HG03520 (cell line): Measurements from ENCODE around the gene SIL1.
"Not testable (repeated sequence)": the region's sequence is repeated elsewhere in the genome, so short reads cannot be mapped to it uniquely, and the experiment has no call there.

Experiments used
- ATAC-seq: cut with Tn5 transposase; IDR thresholded peaks from one replicate; pipeline ENCODE4 v1.9.1; 2021; ENCODE audit warnings: mild to moderate bottlenecking, moderate library complexity; ENCODE audit not compliant: unreplicated experiment

Gene SIL1

DNA sequence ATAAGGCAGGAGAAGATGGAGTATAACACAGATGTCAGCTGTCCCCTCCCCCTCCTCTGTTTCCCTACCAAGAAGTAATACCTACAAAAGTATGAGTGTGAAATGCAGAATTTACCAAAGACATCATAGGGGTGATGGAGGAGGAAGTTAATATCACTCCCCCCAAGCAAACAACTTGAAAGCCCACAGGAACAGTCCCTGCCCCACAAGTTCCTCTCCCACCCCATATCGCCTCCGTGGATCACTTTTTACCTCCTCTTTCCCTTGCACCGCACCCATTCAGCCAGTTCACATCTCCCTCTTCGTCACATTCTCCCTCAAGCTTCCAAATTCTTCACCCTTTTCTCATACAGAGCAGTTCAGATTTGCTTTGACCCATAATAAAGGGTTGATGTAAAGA, 7.0 kb upstream of the SIL1 start:
- ATAC-seq, result no peak

DNA sequence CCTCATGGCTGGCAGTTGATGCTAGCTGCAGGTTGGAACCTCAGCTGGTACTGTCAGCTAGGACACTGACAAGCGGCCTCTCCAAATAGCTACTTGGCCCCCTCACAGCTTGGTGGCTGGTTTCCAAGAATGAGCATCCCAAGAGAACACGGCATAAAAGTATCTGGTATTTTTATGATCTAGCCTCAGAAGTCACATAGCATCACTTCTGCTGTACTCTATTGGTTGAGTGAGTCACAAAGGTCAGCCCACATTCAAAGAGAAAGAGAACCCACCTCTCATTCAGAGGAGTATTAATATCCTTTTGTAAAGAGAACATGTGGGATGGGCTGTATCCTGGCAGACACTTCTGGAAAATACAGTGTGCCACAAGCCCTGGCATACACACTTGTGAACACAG, 6.0 kb upstream of the SIL1 start:
- ATAC-seq, result no peak

DNA sequence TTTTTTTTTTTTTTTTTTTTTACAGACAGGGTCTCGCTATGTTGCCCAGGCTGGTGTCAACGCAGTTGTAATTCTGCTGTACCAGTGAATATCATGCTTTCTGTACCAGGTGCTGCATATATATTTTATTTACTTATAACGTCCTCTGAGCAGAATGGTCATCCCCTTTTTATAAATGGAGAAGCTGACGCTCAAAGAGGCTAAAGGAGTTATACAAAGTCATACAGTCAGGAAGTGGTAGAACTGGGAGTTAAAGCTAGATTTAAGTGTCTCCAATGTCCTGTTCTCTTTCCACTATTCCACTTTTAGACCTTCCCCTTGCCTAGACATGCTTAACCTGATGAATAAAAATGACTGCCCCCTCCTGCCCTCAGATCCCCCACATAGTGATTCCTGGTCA, 1.2 kb upstream of the SIL1 start:
- ATAC-seq, result no peak

DNA sequence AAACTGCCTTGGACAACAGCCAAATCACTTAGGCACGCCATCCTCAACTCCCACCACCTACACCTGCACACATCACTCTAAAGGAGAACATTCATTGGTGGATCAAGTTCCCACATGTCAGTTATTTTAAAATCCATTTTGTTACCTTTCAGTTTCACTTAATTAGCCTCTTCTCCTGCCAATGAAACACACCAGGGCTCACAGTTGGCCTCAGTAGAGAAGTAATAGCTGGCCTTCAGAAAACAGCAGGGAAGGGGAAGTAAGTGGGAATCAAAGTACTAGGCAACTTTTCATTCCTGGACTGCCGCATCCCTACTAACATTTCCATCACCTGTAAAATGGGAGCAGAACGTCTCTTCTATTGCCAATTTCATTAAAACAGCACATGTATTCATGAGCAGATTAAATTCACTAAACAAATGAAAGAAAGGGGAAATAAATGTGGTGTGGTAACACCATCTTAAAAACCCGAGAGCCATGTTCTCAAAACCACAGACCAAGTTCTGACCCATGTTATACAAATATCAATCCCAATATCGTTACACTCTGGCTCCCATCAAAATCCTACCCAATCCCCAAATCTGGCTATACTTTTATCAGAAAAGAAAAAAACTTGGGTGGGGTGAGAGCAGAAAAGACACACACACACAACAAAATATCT, 1.7 kb downstream of the SIL1 start:
- no peak for ATAC-seq

DNA sequence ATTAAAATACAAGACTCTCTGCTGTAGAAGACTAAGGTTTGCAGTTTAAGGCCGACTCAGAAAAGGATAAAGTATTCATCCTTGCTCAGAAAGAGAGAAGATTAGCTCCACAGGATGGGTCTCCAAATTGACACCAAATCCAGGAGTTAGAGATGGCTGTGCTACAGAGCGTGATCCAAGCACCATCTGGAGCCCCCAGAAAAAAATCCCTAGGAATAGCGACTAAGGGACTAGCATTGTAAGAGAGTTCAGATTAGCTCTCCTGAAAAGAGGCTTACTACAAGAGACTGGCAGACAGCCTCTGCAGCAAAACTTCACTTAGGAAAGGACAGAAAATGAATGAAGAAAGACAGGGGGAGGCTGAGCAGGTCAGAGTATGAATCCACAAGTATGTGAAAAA, 3.7 kb downstream of the SIL1 start:
- ATAC-seq, result no peak

DNA sequence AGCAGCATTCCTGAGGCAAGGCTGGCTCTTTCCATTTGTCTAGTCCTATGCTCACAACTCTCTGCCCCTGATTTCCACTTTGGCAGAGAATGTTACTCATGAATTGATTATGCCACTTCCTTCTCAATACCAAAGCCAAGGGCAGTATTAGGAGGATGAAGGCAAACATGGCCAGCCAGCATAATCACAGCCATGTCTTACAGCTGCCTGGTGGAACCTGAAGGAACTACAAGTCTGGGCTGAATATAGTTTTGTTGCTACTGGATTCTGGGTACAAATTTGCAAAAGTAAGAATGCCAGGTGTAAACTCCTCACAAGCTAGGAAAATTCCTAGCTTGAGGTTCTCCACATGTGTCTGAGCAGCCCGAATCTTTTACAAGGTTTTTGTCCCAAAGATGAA, 4.2 kb downstream of the SIL1 start:
- no peak for ATAC-seq

DNA sequence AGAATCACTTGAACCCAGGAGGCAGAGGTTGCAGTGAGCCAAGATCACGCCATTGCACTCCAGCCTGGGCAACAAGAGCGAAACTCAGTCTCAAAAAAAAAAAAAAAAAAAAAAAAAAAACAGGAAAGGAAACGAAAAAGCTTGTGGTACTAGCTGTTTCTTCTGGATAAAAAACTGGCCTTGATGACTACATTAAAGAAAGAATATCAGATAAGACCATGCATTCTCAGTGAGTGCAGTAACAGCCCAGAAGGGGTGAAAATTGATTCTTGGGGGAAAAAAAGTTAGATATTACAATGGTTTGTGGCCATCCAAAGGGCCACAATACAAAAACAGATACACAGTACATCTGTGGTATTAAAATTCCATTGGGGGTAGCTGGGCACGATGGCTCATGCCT, 5.3 kb downstream of the SIL1 start:
- ATAC-seq, result not testable (repeated sequence)

DNA sequence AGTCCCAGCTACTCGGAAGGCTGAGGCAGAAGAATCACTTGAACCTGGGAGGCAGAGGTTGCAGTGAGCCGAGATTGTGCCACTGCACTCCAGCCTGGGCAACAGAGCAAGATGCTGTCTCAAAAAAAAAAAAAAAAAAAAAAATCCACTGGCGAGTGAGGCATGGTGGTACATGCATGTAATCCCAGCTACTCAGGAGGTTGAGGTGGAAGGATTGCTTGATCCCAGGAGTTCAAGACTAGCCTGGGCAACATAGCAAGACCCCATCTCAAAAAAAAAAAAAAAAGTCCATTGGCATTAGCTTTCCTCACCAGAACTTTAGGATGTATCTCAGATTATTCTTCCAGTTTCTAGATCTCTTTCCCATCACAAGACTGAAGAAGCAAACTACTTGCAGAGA, 6.2 kb downstream of the SIL1 start:
- not testable (repeated sequence) for ATAC-seq

DNA sequence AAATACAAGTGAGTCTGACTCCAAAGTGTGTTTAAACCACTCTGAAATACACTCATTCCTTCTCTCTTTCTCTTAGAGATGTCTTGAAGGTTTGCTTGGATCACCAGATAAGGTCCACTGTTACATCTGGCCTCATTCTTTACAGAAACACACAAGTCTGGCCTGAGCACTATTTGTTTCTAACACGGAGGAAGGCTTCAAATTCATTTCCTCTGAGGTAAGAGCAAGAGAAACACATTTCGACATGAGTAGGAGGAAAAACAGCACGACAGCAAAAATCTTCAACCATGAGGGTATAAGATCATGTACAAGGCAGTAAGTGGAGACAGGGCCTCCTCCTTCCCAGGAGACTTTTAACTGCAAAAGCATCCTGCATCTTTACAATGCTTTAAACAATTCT, 8.0 kb downstream of the SIL1 start:
- ATAC-seq, result no peak

DNA sequence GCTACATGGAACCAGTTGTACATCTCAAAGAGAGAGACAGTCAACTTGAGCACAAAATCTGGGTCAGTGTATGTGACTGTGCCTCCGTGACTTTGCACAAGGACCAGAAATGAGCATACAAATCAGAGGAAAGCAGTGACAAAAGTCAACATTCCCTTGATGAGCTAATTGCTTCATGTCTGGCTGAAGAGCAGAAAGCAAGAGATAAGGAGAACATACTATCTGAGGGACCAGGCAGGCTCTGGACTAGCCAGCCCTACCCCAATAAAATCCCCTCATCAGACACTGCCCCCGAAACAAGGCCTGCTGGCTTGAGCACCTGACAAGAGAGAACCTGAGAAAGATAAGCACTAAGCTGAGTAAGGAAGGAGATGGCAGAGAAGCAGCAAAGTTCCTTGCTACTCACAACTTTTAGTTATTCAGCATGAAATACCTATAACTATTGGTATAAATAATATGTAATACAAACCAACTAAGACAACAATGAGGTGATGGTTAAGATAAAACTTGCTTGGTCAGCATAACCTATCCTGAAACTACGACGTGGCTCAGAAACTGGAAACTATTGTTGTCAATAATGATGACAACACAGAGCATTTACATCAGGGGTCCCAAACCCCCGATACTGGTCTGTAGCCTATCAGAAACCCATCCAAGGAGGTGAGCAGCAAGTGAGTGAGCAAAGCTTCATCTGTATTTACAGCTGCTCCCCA, 9.5 kb downstream of the SIL1 start:
- no peak for ATAC-seq

DNA sequence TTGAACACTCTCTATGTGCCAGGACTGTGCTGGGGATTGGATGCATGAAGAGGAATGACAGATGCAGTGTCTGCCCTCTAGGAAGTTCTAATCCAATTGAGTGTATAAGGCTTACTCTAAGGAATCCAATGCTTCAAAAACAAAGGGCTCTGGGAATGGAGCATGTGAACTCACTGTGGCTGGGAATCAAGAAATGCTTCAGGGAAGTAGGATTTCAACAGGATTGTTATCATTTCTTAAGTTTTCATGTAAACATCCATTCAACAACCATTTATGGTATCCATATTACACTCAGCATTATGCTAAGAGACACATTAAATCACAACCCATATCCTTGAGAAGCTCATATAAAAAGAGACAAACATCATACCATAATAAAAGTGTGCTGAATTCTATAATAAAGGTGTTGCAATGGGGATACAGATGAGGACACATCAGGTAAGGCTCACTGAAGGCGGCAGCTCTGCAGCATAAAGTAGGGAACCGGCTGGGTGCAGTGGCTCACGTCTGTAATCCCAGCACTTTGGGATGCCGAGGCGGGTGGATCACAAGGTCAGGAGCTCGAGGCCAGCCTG, 11.3 kb downstream of the SIL1 start:
- ATAC-seq, result no peak

DNA sequence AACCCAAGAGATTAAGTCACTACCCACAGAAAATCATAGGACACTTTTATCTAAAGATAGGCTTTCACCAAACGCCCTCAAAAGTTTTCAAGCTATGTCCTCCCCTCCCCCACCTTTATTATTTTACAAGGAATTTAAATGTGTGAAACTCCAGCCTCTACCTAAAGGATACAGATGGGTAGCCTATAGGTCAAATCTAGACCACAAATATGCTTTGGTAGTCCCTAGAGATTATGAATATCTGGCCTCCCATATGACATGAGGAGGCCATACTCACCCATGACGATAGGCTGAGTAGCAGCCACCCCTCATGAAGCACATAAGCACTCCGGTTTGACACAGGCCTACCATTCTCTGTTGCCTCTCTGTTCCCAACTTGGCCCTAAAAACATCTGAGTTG, 11.9 kb downstream of the SIL1 start:
- no peak for ATAC-seq

DNA sequence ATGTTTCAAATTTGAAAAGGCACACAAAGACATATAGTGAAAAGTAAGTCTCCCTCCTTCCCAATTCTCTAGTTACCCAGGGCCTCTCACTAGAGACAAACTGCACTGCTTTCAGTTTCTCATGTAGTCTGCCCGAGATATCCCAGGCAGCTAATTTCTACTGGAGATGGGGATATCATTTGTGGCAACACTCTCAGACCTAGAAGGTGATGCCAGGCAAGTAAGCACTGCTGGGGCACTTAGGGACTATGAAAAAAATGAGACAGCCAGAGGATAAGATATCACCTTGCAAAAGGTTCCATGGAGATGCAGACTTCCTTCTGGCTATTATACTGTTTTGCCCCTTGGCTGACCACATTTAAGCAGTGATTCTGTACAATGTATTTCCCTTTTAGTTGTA, 12.6 kb downstream of the SIL1 start:
- no peak for ATAC-seq

DNA sequence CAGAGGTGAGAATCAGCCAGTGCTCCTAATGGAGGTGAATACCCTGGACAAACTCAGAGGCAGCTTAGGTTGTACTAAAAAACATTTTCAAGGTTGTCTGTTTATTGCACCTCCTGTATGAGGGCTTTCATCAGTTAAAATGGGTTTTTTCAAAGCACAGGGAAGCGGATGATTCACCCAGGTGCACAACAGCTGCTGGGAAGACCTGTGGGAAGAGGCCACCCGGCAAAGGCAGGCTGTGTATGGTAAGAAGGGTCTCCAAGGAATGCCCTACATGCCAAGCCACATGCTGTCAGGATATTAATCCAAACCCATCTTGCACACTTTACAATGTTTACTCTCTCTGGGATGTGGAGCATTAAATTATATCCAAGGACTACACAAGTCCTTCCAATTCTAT, 14.7 kb downstream of the SIL1 start:
- ATAC-seq, result no peak

DNA sequence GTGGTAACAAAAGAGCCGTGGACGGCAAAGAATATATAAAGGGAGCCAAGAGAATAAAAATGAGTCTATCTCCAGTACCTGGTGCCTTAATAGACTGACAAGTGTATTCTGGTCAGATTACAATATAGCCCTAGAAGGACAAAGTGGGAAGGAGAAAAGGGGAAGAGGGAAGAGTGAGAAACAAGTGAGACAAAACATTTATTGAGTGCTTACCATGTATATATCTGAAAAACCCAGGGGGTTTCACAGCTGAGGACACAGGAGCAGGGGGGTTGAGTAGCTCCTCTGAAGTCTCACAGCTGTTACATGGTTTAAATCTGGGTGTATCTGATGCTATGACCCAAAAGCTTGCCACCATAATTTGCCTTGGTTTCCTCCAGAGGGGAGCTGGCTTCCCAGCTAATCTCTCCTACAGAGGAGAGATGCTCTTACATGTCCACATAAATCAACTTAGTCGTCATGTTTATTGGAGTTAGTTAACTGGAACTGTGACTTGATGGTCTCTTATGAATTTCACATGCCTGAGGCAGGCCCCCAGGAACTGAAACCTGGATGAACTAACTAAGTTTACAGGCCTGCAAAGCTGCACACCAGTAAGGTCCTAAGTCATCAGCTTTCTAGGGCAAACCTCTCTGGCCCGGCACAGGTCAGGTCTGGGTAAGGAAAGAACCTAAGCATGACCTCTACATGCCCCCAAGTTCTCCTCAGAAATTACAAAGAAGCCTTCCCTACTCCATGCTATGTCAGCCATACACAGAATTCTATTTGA, 15.5 kb downstream of the SIL1 start:
- no peak for ATAC-seq

DNA sequence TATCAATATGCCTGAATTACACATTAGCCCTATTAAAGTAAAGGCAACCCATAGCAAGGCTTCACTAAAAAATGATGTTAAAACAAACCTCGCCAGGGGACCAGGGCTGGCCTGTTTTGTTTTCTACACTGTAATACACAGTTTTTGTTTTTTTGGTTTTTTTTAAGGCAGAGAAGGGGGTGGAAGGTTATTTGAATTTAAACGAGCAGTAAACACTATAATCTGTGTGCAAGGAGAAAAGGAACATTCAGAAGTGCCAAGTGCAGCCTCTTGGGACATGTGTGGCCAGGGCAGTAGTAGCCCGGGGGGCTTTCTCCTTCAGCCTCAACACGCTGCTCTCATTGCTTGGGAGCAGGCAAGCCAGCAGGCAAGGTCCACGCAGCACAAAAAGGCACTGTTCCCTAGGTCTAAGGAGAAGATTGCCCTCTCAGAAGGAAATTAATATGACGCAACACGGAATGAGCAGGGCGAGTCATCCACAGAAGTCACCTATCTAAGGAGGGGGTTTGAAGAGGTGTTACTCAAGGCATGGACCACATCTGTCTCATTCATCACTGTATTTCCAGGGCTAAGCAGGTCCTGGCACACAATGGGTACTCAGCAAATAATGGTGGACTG, 16.2 kb downstream of the SIL1 start:
- ATAC-seq, result no peak

DNA sequence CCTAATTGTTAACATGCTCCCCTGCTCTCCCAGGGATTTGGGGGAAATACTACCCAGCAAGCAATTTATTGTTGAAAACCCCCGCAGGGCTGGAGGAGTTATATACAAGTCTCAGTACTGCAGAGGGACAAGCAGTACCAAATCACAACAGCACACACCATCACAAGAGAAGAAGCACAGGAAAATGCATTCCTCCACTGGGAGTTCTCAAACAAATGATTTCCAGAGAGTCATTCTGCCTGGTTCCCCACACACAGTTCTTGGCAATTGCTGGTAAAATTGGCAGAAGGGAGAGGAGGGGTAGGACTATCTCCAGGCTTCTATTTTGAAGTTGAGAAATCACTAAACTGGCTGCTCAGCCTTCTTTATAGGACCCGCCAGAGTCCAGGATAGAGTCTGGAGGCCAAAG, 16.8 kb downstream of the SIL1 start:
- ATAC-seq, result no peak

DNA sequence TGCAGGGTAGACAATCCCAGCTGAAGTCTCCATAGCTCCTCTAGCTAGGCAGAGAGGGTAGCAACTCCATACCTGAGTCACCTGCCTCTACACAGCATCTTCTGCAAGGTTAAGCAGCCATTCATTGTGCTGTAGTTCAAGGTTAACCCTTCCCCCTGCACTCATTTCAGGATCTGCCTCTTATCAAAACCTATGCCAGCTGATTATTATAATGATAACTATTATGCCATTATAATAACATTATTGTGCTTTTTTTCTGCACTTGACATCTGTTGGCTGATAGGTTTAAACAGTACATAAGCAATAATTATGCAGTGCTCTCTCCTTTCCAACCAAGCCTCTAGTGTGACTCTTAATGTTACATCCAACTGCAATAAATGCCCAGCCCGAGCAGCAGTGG, 17.3 kb downstream of the SIL1 start:
- no peak for ATAC-seq

DNA sequence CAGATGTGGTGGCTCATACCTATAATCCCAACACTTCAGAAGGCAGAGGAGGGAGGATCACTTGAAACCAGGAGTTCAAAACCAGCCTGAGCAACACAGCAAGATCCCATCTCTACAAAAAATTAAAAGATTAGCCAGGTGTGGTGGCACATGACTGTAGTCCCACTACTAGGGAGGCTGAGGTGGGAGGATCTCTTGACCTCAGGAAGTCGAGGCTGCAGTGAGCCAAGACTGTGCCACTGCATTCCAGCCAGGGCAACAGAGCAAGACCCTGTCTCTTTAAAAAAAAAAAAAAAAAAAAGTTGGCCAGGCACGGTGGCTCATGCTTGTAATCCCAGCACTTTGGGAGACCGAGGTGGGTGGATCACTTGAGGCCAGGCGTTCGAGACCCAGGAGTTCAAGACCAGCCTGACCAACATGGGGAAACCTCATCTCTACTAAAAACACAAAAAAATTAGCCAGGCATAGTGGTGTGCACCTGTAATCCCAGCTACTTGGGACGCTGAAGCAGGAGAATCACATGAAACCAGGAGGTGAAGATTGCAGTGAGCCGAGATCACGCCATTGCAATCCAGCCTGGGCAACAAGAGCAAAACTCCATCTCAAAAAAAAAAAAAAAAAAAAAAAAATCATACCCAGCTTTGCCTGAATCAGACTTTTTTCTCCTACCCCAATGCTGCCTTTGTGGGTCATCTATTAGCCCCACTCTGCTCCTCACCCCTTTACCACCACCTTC, 18.2 kb downstream of the SIL1 start:
- not testable (repeated sequence) for ATAC-seq

DNA sequence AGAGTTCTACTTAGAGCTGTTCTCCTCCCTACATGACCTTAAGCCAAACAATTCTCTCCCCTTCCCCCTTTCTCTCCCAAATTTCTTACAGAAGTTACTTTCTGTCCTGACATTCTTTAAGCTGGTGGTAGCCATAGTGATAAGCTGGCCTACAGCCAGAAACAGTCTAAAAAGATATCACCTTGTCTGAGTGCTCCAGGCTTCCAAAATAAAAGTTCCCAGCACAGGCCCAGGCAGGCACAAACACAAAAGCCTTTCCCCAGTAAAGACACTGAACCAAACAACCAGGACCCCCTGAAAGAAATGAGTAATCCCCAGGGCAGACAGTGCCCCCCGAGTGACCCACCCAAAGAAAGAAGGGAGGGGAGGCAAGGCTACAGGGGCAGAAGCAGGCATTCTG, 19.2 kb downstream of the SIL1 start:
- no peak for ATAC-seq

DNA sequence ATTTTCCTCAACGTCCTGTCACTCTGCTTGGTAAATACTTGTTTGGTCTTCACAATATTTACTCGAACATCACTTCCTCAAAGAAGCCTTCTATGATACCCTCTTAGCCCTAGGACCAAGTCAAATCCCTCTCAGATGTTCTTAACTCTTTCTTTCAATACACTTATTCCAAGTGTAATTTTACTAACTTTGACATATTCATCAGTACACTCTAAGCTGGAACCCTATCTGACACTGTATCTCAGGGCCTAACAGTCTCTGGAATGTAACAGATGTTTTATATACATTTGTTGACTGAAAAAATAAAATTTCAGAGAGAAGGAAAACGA, 19.6 kb downstream of the SIL1 start:
- peak; percentile 8 for ATAC-seq
